H1 (cell line): ENCODE data around the gene KANSL1. TPM values are rescaled to one million over a fixed set of nuclear protein-coding genes. Genes with fewer than 3 reads are reported as not detected.

Source experiments
- CTCF ChIA-PET: fragments of 300-600 bp; sonication (Branson Sonifier 250); formaldehyde crosslinking; loops from one replicate; lab custom pipeline; 2021; ENCODE audit not compliant: partially characterized antibody; lab: Charles Lee
- POLR2A ChIA-PET: fragments of 300-600 bp; sonication (Branson Sonifier 250); formaldehyde crosslinking; loops from one replicate; lab custom pipeline; 2021; ENCODE audit warnings: inconsistent platforms; ENCODE audit not compliant: partially characterized antibody; lab: Charles Lee
- DNase-seq, 2 experiments: peaks; one replicate each; pipeline versions ENCODE4 v3.0.0 to v3.0.0-alpha.2; 2010 to 2022; ENCODE audit warnings: low spot score in 2 of 2, low read depth in 1 of 2, mixed read lengths in 1 of 2
- FAIRE-seq: peaks from 2 replicates; lab custom pipeline; 2011; peaks lifted over from hg19 to GRCh38; lab: Jason Lieb, UNC
- H2AFZ ChIP-seq: 2 replicates; pipeline ENCODE4 v1.8.1; 2012; ENCODE audit warnings: low read length, inconsistent platforms
- H2AK5ac ChIP-seq: 2 replicates; pipeline ENCODE4 v1.6.1; 2013; ENCODE audit warnings: low read depth, low read length
- H2BK120ac ChIP-seq: replicated peaks from 2 replicates; pipeline ENCODE3; 2013; ENCODE audit warnings: low read depth, low read length, inconsistent platforms
- H2BK12ac ChIP-seq: 2 replicates; pipeline ENCODE4 v1.6.1; 2013; ENCODE audit warnings: low read depth, low read length
- H2BK15ac ChIP-seq: 2 replicates; pipeline ENCODE4 v1.6.1; 2013; ENCODE audit warnings: low read length
- H2BK20ac ChIP-seq: 2 replicates; pipeline ENCODE4 v1.6.1; 2013; ENCODE audit warnings: low read length
- H2BK5ac ChIP-seq: 2 replicates; pipeline ENCODE4 v1.6.1; 2013; ENCODE audit warnings: low read depth, low read length
- H3K14ac ChIP-seq: 2 replicates; pipeline ENCODE4 v1.6.1; 2013; ENCODE audit warnings: inconsistent platforms; ENCODE audit not compliant: insufficient read length
- H3K18ac ChIP-seq: 2 replicates; pipeline ENCODE4 v1.6.1; 2013; ENCODE audit warnings: low read length; ENCODE audit errors: extremely low read depth
- H3K23ac ChIP-seq: 2 replicates; pipeline ENCODE4 v1.6.1; 2013; ENCODE audit warnings: inconsistent platforms; ENCODE audit not compliant: insufficient read length
- H3K23me2 ChIP-seq: 2 replicates; pipeline ENCODE4 v1.6.1; 2013; ENCODE audit warnings: low read depth, low read length
- H3K27ac ChIP-seq: 2 replicates; pipeline ENCODE4 v1.6.1; 2011; ENCODE audit warnings: low read depth, low read length, inconsistent platforms
- H3K27me3 ChIP-seq, 4 experiments: replicated peaks in 1 of 4; 1 replicate in 1 of 4; 2 replicates in 3 of 4; pipeline versions ENCODE4 v1.6.1 to v1.8.1; 2011 to 2013; ENCODE audit warnings: low read length in 3 of 4, mild to moderate bottlenecking in 3 of 4, inconsistent platforms in 2 of 4, mixed read lengths in 2 of 4, moderate library complexity in 1 of 4; ENCODE audit not compliant: control insufficient read depth in 3 of 4, insufficient read depth in 3 of 4; ENCODE audit errors: extremely low read depth in 1 of 4
- H3K36me3 ChIP-seq, 4 experiments: 2 replicates each; pipeline versions ENCODE4 v1.6.1 to v1.8.1; 2011 to 2013; ENCODE audit warnings: mild to moderate bottlenecking in 4 of 4, low read length in 3 of 4, moderate library complexity in 2 of 4, control low read depth in 1 of 4, inconsistent platforms in 1 of 4; ENCODE audit not compliant: insufficient read depth in 4 of 4, control insufficient read depth in 2 of 4
- H3K4ac ChIP-seq: replicated peaks from 2 replicates; pipeline ENCODE3; 2013; ENCODE audit warnings: low read length, low read depth, mixed read lengths, inconsistent platforms; ENCODE audit not compliant: insufficient read length
- H3K4me1 ChIP-seq, 4 experiments: replicated peaks in 1 of 4; 1 replicate in 1 of 4; 2 replicates in 3 of 4; pipeline versions ENCODE4 v1.6.1 to v1.8.1; 2011 to 2013; ENCODE audit warnings: low read length in 3 of 4, inconsistent platforms in 2 of 4, mixed read lengths in 1 of 4; ENCODE audit not compliant: insufficient read depth in 4 of 4, control insufficient read depth in 3 of 4
- H3K4me2 ChIP-seq, 2 experiments: 2 replicates each; pipeline versions ENCODE4 v1.6.1 to v1.8.1; 2011 to 2013; ENCODE audit warnings: low read depth in 2 of 2, low read length in 2 of 2, control low read depth in 1 of 2, inconsistent platforms in 1 of 2, mild to moderate bottlenecking in 1 of 2; ENCODE audit not compliant: insufficient read depth in 1 of 2
- H3K4me3 ChIP-seq, 4 experiments: fragments of 200-600, 300-600 bp in 1 of 4; sonication (generic), shearing (Covaris generic), sonication (Bioruptor Twin) in 1 of 4; 2 replicates each; pipeline versions ENCODE4 v1.5.1 to v1.8.1; 2011 to 2016; ENCODE audit warnings: low read length in 4 of 4, low read depth in 3 of 4, control low read depth in 2 of 4, inconsistent platforms in 2 of 4, mild to moderate bottlenecking in 2 of 4, mixed read lengths in 1 of 4, moderate library complexity in 1 of 4; ENCODE audit not compliant: insufficient read depth in 2 of 4; ENCODE audit errors: extremely low read depth in 1 of 4
- H3K56ac ChIP-seq: replicated peaks from 2 replicates; pipeline ENCODE3; 2013; ENCODE audit warnings: low read depth, mild to moderate bottlenecking, mixed read lengths, low read length, inconsistent platforms; ENCODE audit not compliant: insufficient read length
- H3K79me1 ChIP-seq: 2 replicates; pipeline ENCODE4 v1.6.1; 2013; ENCODE audit warnings: low read depth, low read length, control low read depth
- H3K79me2 ChIP-seq, 2 experiments: 2 replicates each; pipeline versions ENCODE4 v1.6.1 to v1.8.1; 2012 to 2013; ENCODE audit warnings: low read length in 2 of 2, mild to moderate bottlenecking in 2 of 2, inconsistent platforms in 1 of 2; ENCODE audit not compliant: insufficient read depth in 2 of 2, control insufficient read depth in 1 of 2
- H3K9ac ChIP-seq, 4 experiments: replicated peaks in 1 of 4; 1 replicate in 1 of 4; 2 replicates in 3 of 4; pipeline versions ENCODE4 v1.6.1 to v1.8.1; 2011 to 2013; ENCODE audit warnings: low read depth in 3 of 4, low read length in 3 of 4, control low read depth in 2 of 4, mild to moderate bottlenecking in 2 of 4, moderate library complexity in 2 of 4, inconsistent platforms in 1 of 4; ENCODE audit errors: extremely low read depth in 1 of 4
- H3K9me3 ChIP-seq, 2 experiments: 2 replicates each; pipeline versions ENCODE4 v1.6.1 to v1.8.1; 2012 to 2013; ENCODE audit warnings: mild to moderate bottlenecking in 2 of 2, moderate library complexity in 2 of 2, control low read depth in 1 of 2, inconsistent platforms in 1 of 2, low read depth in 1 of 2, low read length in 1 of 2, mixed read lengths in 1 of 2; ENCODE audit not compliant: insufficient read depth in 2 of 2
- H4K20me1 ChIP-seq, 2 experiments: replicated peaks in 1 of 2; 2 replicates each; pipeline versions ENCODE3 to v1.8.1; 2011 to 2013; ENCODE audit warnings: inconsistent platforms in 2 of 2, low read length in 2 of 2, mild to moderate bottlenecking in 1 of 2; ENCODE audit not compliant: insufficient read depth in 2 of 2, control insufficient read depth in 1 of 2
- H4K5ac ChIP-seq: 2 replicates; pipeline ENCODE4 v1.6.1; 2013; ENCODE audit warnings: low read length, low read depth, mixed read lengths, inconsistent platforms; ENCODE audit not compliant: insufficient read length
- H4K8ac ChIP-seq: 2 replicates; pipeline ENCODE4 v1.8.0; 2013; ENCODE audit warnings: mild to moderate bottlenecking, moderate library complexity, low read length, inconsistent platforms; ENCODE audit not compliant: insufficient read depth; ENCODE audit errors: extremely low read depth
- H4K91ac ChIP-seq: replicated peaks from 2 replicates; pipeline ENCODE3; 2013; ENCODE audit warnings: low read length, mixed read lengths, inconsistent platforms; ENCODE audit not compliant: insufficient read length
- BCL11A ChIP-seq, 2 experiments: IDR thresholded peaks; one replicate each; pipeline ENCODE4 v1.6.1; 2011; ENCODE audit warnings: low read depth in 2 of 2, low read length in 2 of 2, mild to moderate bottlenecking in 2 of 2
- CBX8 ChIP-seq: fragments of 300-800, 300-1000 bp; sonication (generic); IDR thresholded peaks from 2 replicates; pipeline ENCODE4 v1.7.1; 2016; ENCODE audit warnings: low read depth, low read length, borderline replicate concordance
- HDAC2 ChIP-seq, 2 experiments: fragments of 300-600 bp in 1 of 2; sonication (generic) in 1 of 2; IDR thresholded peaks; 2 replicates each; pipeline ENCODE4 v1.6.1; 2011 to 2012; ENCODE audit warnings: low read depth in 2 of 2, low read length in 2 of 2, mild to moderate bottlenecking in 2 of 2, moderate library complexity in 2 of 2, borderline replicate concordance in 1 of 2, inconsistent platforms in 1 of 2
- MAFK ChIP-seq: IDR thresholded peaks from 2 replicates; pipeline ENCODE4 v1.6.1; 2012; ENCODE audit warnings: low read depth, mild to moderate bottlenecking, improper control_type of control experiment, low read length
- POLR2AphosphoS5 ChIP-seq: IDR thresholded peaks from 2 replicates; pipeline ENCODE4 v1.6.1; 2011; ENCODE audit warnings: low read depth, low read length
- POU5F1 ChIP-seq: IDR thresholded peaks from 2 replicates; pipeline ENCODE4 v1.6.1; 2011; ENCODE audit warnings: low read depth, mild to moderate bottlenecking, low read length, moderate library complexity
- RXRA ChIP-seq: IDR thresholded peaks from 2 replicates; pipeline ENCODE4 v1.6.1; 2011; ENCODE audit warnings: low read depth, mild to moderate bottlenecking, low read length, moderate library complexity; ENCODE audit not compliant: insufficient read depth
- TCF12 ChIP-seq: IDR thresholded peaks from 2 replicates; pipeline ENCODE4 v1.6.1; 2011; ENCODE audit warnings: low read depth, mild to moderate bottlenecking, low read length
- WGBS, 2 experiments: shearing (Covaris generic) in 1 of 2; methylation state at CpG; one replicate each; pipeline versions ENCODE4 v1.1.6 to v1.1.7; 2013 to 2015; ENCODE audit warnings: low lambda C conversion rate in 2 of 2, mixed read lengths in 2 of 2, inconsistent platforms in 1 of 2, low coverage in 1 of 2, missing lambda C conversion rate in 1 of 2; ENCODE audit not compliant: insufficient replicate concordance in 2 of 2, insufficient coverage in 1 of 2, insufficient read length in 1 of 2; ENCODE audit errors: extremely low coverage in 1 of 2, missing lambda C conversion rate in 1 of 2; 5-methylcytosine and 5-hydroxymethylcytosine counted together
- polyA plus RNA-seq, 7 experiments: library from polyadenylated mRNA; depleted of rRNA in 3 of 7; stranded (reverse) in 5 of 7; unstranded in 2 of 7; fragments of >200 nt in 5 of 7; fragments of 200-250 nt in 2 of 7; gene quantifications; 1 replicate in 5 of 7; 2 replicates in 1 of 7; 4 replicates in 1 of 7; pipeline versions ENCODE4 v1.2.1 to v1.2.3, GENCODE V29; 2011 to 2013; ENCODE audit warnings: missing spikeins in 2 of 7, mixed read lengths in 2 of 7
- total RNA-seq: library from RNA; stranded (reverse); fragmentation: NEBNext Ultra II Directional; extraction: Animal tissue kit (Norgen Biotek cat#: 25700); gene quantifications from 2 replicates; pipeline ENCODE4 v1.2.1, GENCODE V29; 2021
- TF ChIP-seq, protein P1 (sequence below): IDR thresholded peaks from 2 replicates; pipeline ENCODE4 v1.6.1; 2012; ENCODE audit warnings: inconsistent platforms
- TF ChIP-seq, protein P2 (sequence below): IDR thresholded peaks from 2 replicates; pipeline ENCODE4 v1.6.1; 2012; ENCODE audit warnings: inconsistent platforms

Gene KANSL1
- total and polyA plus RNA-seq, 2 of the 8 experiments (the other 6 are each of a cell fraction or from before 2014, with no cell fraction given), result 34.0 to 128 TPM

DNA sequence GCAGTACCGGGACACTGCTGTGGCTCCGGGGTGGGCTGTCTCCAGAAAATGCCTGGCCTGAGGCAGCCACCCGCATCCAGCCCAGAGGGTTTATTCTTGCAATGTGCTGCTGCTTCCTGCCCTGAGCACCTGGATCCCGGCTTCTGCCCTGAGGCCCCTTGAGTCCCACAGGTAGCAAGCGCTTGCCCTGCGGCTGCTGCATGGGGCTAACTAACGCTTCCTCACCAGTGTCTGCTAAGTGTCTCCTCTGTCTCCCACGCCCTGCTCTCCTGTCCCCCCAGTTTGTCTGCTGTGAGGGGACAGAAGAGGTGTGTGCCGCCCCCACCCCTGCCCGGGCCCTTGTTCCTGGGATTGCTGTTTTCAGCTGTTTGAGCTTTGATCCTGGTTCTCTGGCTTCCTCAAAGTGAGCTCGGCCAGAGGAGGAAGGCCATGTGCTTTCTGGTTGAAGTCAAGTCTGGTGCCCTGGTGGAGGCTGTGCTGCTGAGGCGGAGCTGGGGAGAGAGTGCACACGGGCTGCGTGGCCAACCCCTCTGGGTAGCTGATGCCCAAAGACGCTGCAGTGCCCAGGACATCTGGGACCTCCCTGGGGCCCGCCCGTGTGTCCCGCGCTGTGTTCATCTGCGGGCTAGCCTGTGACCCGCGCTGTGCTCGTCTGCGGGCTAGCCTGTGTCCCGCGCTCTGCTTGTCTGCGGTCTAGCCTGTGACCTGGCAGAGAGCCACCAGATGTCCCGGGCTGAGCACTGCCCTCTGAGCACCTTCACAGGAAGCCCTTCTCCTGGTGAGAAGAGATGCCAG lies 181.3 kb downstream of the KANSL1 start:
- H2AK5ac ChIP-seq, result no peak overlapping the region
- no peak overlapping the region for H4K5ac ChIP-seq
- FAIRE-seq (no peak), DNase-seq (no peak)
- no peak overlapping the region for H3K23ac ChIP-seq
- no peak overlapping the region for H2BK5ac ChIP-seq
- no peaks in the 10 kb centered on the region for H3K36me3 ChIP-seq
- H4K91ac ChIP-seq, result no peak overlapping the region
- H4K8ac ChIP-seq, result no peak overlapping the region
- no peaks in the 10 kb centered on the region for H3K9me3 ChIP-seq
- ChIA-PET POLR2A (no interaction called here), CTCF (interaction anchor here (1.3 to 3.7 kb wide), 7 partner anchors 9 to 24 kb away, joined by 3 to 31 read pairs (median 6); no protein-coding TSS in a partner anchor)
- H3K4me2 ChIP-seq, result no peak overlapping the region
- H3K27ac ChIP-seq, result no peak overlapping the region
- H4K20me1 ChIP-seq, result no peaks in the 10 kb centered on the region
- H3K14ac ChIP-seq, result no peak overlapping the region
- no peak overlapping the region for H2AFZ ChIP-seq
- H3K56ac ChIP-seq, result no peak overlapping the region
- no peaks in the 10 kb centered on the region; the same call in 1 of the 2 replicates for H3K79me1 ChIP-seq
- no peak overlapping the region for H2BK15ac ChIP-seq
- no peak overlapping the region for H2BK120ac ChIP-seq
- TF ChIP-seq POU5F1, result no peak
- no peak for TF ChIP-seq HDAC2 (IDR thresholded peaks at IDR 0.05; ENCODE audit: borderline replicate concordance in 1 of 2, low read depth in 2 of 2, low read length in 2 of 2)
- no peak for TF ChIP-seq TCF12
- no peak for TF ChIP-seq RXRA
- no peak for TF ChIP-seq POLR2AphosphoS5
- TF ChIP-seq CBX8, result no peak
- TF ChIP-seq, protein P1, sequence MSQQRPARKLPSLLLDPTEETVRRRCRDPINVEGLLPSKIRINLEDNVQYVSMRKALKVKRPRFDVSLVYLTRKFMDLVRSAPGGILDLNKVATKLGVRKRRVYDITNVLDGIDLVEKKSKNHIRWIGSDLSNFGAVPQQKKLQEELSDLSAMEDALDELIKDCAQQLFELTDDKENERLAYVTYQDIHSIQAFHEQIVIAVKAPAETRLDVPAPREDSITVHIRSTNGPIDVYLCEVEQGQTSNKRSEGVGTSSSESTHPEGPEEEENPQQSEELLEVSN, result no peak; the same call in 1 of the 2 replicates
- no peak for TF ChIP-seq BCL11A (IDR thresholded peaks at IDR 0.05; ENCODE audit: low read depth in 2 of 2, low read length in 2 of 2)
- TF ChIP-seq, protein P2, sequence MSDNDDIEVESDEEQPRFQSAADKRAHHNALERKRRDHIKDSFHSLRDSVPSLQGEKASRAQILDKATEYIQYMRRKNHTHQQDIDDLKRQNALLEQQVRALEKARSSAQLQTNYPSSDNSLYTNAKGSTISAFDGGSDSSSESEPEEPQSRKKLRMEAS, result no peak
- TF ChIP-seq MAFK, result no peak
- H2BK12ac ChIP-seq, result no peak overlapping the region
- no peaks in the 10 kb centered on the region for H3K79me2 ChIP-seq
- H3K23me2 ChIP-seq, result no peaks in the 10 kb centered on the region
- H3K4me1 ChIP-seq, result no peaks in the 10 kb centered on the region; a peak in 1 of 7 replicates
- no peak overlapping the region for H3K9ac ChIP-seq
- 89% methylated on average over 28 of the region's 28 CpGs; no CpG with 5 or more reads in 1 of the 2 experiments for WGBS, 2 experiments
- H3K4ac ChIP-seq, result no peak overlapping the region
- H3K27me3 ChIP-seq, result no peaks in the 10 kb centered on the region
- H3K4me3 ChIP-seq, result no peak overlapping the region
- peak overlapping the region; percentile 60; the same call in 1 of the 2 replicates for H3K18ac ChIP-seq
- H2BK20ac ChIP-seq, result no peak overlapping the region
